NCI-H82 treated with DMSO at 0.1 percent for 48 hours (cell line): ENCODE results near the gene SSR1.
"Not testable (repeated sequence)": the region's sequence is repeated elsewhere in the genome, so short reads cannot be mapped to it uniquely, and the experiment has no call there.

Experiments
- DNase-seq: peaks from one replicate; lab custom pipeline; 2025; ENCODE audit not compliant: unreplicated experiment; lab: John Stamatoyannopoulos, UW

The SSR1 gene

DNA sequence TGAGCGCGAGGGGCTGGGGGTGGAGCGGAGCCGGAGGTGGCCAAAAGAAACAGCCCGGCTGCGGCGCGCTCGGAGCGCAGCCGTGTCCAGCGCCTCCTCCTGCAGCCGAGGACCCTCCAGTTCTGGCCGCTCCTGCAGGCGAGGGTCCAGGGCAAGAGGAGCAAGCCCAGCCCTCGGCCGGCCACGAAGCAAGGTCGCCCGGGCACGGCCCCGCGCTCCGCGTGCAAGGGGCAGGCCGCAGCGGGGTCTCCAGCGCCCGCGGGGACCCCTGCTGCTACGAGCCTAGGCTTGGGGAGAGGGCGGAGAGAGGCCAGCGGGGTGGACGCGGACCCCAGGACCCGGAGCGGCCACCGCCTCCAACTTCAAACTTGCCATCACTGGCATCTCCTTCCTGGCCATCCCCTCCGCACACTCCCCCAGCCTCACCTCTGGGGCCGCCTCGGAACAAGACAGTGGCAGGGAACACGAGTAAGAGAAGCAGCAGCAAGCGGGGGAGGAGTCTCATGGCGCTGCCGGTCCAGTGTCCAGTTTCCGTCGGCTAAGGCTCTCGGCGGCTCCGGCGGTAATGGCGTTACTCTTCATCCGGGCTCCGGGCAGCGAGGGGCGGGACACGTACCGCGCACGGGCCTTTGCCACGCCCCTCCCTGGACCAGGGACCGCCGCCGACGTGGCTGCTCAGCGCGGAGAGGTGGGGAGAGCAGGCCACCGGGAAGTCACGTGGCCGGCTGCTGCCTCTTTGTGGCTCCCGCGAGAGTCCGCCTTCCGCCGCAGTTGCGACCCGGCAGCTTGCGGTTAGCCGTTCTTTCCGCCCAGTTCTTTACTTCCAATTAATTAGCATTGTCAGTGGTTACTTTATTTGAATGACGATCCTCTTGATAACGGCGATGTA is at the start of gene SSR1:
Gene SSR1, minus strand, starts transcription at position 584 of the 889 bp plus-strand sequence. Its CDS starts 79 bp downstream, at position 505.
- peak; percentile 87 for DNase-seq

DNA sequence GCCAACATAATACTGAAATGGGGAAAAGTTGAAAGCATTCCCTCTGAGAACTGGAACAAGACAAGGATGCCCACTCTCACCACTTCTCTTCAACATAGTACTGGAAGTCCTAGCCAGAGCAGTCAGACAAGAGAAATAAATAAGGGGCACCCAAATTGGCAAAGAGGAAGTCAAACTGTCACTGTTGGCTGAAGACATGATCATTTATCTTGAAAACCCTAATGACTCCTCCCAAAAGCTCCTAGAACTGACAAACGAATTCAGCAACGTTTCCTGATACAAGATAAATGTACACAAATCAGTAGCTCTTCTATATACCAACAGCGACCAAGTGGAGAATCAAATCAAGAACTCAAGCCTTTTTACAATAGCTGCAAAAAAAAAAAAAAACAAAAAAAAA is 38.9 kb upstream of the SSR1 start:
- DNase-seq = not testable (repeated sequence)

DNA sequence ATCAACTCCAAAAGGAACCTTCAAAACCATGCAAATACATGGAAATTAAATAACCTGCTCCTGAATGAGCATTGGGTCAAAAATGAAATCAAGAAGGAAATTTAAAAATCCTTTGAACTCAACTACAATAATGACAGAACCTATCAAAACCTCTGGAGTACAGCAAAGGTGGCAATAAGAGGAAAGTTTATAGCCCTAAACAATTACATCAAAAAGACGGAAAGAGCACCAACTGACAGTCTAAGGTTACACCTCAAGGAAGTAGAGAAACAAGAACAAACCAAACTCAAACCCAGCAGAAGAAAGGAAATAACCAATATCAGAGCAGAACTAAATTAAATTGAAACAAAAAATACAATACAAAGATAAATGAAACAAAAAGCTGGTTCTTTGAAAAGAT is 37.6 kb upstream of the SSR1 start:
- DNase-seq = not testable (repeated sequence)

DNA sequence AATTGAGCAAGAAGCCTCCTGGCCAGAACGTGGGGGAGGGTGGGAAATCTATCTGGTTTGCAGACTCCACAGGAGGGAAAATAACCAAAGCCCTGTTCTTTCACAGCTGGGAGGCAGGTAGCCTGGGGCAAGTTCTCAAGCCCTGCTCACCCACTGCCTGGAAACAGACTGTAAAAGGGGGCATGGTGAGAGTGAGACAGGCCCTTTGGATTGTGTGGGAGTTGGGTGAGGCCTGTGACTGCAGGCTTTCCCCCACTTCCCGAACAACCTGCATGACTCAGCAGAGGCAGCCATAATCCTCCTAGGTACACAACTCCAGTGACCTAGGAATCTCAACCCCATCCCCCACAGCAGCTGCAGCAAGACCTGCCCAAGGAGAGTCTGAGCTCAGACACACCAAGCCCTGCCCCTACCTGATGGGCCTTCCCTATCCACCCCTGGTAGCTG is 34.6 kb upstream of the SSR1 start:
- not testable (repeated sequence) for DNase-seq

DNA sequence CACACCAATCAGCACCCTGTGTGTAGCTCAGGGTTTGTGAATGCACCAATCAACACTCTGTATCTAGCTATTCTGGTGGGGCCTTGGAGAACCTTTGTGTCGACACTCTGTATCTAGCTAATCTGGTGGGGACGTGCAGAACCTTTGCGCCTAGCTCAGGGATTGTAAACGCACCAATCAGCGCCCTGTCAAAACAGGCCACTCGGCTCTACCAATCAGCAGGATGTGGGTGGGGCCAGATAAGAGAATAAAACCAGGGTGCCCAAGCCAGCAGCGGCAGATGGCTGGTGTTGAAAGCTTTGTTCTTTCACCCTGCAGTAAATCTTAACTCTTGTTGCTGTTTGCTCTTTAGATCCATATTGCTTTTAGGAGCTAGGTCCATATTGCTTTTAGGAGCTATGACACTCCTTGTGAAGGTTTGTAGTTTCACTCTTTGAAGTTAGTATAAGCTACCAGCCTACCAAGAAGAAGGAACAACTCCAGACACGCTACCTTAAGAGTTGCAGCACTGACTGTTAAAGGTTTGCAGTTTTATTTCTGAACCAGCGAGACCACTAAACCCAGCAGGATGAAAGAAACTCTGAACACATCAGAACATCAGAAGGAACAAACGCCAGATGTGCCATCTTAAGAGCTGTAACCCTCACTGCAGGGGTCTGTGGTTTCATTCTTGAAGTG is 31.9 kb upstream of the SSR1 start:
- not testable (repeated sequence) for DNase-seq

DNA sequence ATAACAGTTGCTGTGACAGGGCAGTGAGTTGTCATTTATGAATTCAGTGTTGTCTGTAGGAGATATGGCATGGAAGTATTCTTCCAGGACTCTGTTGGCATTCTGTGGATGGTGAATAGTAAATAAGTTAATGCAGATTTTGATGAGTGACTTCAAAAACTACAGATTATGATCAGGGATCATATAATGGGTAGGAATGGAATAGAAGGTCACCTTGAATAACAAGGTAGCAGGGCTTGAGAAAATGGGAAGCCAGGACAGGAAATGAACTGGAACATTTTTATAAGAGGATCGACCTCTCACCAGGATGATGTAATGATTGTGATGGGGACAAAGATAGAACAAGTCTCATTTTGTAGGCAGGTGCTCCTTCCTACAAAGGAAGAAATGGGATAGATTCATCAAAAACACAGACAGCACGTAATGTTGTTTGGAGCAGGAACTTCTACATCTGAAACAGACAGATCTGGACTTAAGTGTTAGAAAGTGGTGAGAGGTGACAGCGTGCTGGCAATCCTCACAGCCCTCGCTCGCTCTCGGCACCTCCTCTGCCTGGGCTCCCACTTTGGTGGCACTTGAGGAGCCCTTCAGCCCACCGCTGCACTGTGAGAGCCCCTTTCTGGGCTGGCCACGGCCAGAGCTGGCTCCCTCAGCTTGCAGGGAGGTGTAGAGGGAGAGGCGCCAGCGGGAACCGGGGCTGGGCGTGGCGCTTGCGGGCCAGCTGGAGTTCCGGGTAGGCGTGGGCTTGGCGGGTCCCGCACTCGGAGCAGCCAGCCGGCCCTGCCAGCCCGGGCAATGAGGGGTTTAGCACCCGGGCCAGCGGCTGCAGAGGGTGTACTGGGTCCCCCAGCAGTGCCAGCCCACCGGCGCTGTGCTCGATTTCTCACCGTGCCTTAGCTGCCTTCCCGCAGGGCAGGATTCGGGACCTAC is 30.8 kb upstream of the SSR1 start:
- no peak for DNase-seq

DNA sequence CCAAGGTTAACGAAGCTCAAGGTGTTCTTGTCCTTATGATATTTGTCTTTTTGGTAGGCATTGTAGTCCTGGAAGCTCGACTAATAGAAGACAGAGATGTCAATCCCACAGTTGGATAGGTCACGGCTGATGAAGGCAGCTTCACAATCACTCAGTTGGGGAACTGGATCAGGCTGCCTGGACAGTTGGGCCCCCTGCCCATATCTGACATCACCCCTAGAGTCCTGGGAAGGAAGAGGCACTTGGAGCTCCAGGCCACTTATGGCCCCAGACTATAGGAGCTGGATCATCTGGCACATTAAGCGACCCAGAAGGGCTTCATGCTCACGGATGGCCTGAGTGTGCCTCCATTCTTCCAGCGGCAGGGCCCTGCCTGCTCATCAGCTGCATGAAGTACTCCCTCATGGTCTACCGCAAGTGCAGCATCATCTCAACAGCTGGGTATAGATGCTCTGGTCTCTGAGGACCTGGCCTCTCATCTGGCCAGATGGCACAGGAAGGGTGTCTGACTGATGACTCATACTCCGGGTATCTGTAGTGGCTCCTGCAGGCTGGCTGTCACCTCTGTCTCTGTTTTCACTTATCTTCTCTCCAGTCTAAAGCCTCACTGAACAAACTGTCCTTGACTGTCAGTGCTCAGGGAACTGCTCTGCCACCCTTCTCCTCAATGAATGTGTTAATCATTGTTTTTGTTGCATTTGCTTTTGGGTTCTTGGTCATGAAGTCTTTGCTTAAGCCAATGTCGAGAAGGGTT is 29.2 kb upstream of the SSR1 start:
- DNase-seq = no peak

DNA sequence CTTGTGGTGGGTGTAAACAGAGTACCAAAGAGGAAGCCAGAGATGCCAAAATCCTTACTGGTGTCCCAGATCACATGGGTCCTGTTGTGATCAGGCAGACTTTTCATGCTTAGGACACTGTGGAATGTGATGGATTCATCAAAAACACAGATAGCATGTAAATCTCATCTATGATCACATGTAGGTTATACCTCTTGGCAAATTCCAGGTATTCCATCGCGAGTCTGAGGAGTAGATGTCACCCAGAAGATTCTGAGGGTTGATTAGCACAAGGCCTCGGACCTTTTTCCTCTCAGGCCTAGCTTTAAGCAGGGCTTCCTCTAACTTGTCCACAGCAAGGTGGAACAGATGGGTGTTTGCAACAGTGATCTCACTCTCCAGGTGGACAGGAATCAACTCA is 28.3 kb upstream of the SSR1 start:
- DNase-seq = no peak

DNA sequence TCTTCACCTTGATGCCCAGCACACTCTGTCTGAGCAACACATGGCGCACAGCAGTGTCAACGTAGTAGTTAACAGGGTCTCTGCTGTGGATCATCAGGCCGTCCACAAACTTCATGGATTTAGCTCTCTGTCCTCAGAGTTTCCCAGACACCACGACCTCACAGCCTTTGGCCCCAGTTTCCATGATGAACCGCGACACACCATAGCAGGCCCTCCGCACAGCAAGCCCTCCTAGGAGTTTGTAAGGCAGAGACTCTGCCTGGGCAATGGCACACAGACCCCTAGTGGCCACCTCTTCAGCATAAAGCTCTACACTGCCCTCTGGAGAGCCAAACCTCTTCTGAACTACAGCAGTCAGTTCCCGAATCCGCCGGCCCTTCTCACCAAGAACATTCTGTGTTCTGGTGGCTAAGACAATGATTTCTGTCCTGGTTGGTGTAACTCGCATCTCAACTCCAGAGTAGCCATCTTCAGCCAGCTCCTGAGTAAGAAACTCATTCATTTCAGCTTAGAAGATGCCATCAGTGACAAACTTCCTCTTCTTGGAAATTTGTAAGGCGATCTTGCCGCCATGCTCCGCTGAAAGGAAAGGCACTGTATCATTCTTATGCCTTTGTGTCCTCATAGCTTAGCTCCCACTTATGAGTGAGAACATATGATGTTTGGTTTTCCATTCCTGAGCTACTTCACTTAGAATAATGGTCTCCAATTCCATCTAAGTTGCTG is 26.2 kb upstream of the SSR1 start:
- peak; percentile 12 for DNase-seq

DNA sequence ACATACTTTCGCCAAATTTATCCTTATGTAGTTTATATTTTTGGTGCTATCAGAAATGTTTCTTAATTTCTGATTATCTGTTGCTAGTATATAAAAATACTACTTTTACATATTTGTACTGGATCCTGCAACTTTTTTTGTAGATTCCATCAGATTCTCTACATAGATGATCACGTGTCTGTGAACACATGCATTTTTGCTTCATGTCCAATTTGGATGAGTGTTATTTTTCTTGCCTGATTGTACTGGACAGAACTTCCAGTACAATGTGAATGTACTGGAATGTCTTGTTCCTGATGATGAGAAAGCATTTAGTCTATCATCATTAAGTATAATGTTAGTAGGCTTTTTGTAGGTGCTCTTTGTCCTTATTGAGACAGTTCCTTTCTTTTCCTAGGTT is 25.0 kb upstream of the SSR1 start:
- DNase-seq = no peak

DNA sequence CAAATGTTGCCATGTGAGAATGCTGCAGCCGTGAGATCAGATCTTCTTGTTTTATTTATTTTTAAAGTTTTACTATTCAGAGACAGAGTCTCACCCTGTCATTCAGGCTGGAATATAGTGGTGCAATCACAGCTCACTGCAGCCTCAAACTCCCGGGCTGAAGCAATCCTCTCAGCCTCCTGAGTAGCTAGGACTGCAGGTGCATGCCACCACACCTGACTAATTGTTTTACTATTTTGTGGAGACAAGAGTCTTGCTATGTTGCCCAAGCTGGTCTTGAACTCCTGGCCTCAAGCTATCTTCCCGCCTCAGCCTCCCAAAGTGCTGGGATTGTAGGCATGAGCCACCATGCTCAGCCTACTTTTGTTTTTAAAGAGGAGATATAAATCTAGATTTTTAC is 22.5 kb upstream of the SSR1 start:
- no peak for DNase-seq

DNA sequence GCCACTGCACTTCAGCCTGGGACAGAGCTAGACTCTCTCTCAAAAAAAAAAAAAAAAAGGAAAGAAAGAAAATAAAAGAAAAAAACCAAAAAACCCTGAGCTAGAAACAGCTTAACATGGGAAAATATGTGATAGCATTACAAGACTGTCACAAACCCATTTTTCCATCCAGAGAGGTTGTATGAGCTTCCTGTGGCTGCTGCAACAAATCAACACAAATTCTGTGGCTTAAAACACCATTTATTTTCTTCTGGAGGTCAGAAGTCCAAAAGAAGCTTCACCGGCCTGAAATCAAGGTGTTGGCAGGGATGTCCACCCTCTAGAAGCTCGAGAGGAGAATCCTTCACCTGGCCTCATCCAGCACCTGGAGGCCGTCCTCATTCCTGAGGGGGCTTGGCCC is 21.7 kb upstream of the SSR1 start:
- DNase-seq = no peak

DNA sequence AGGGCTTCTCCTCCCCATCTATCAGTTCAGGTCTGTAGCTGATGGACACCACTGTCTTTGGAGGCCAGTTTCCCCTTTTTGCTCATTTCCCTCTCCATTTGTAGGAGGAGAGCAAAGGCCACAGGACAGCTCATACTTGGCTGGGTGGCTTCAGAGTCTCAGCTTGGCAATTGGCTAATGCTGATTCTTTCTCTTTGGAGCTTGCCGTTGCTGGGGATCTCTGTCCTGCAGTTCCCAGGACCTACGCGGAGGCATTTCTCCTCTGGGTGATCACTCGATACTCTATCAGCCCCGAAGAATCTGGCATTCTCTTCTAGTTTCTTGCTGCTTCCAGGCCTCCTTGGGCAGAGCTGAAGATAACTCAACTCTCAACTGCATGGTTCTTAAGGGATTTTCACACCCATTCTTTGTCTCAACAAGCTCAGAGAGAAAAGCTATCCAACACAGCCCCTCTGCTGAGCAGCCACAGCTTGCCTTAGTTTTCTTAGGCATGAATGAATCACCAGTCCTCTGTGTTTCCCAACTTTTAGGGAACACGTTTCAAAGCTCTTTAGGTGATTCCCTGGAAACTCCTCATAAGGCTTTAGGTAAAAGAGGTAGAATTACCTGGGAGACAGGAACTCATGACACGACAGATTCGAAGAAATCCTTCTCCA is 19.2 kb upstream of the SSR1 start:
- no peak for DNase-seq

DNA sequence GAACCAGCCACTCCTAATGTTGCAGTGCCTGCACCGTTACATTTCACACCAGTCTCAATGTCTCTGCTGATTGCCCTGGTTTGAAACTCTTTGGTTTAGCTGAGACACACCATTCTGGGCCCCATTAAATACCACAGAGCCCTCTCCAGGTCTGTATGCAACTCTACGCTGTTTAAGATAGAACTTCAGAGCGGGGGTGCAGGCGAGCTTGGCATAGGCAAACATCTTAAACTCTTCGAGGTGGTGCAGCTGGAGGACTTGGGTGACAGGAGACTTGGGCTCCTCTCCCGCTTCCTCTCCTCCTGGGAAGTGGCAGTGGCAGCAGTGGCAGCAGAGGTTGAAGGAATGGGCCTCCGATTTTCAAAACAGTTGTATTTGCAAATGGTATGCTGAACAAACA is 18.5 kb upstream of the SSR1 start:
- DNase-seq = no peak

DNA sequence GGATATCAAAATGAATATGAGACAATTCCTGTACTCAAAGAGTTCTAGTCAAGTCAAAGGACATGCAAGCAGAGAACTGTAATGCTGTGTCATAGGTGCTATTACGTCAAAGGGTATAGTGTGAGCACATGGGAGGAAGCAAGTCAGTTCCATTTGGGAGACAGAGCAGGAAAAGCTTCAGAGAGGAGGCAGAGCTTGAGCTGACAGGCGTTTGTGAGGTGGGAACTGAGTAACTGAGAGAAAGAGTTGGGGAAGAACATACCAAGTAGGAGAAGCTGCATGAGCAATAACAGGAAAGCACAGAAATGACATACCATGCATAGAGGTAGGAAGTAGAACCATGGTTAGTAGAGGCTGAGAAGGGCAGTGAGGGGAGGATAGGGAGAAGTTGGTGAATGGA is 15.2 kb upstream of the SSR1 start:
- no peak for DNase-seq

DNA sequence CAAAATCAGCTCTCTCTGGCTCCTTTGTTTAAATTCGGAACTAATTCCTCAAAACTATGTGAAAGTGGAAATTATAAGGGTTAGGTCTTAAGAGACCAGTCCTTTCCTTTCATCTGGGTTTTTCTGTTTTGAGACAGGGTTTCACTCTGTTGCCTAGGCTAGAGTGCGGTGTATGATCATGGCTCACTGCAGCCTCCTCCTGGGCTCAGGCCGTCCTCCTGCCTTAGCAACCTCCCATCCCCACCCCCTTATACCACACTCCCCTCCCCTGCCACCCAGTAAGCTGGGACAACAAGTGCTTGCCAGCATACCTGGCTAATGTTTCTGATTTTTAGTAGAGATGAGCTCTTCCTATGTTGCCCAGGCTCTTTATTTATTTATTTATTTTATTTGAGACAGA is 12.8 kb upstream of the SSR1 start:
- DNase-seq = no peak

DNA sequence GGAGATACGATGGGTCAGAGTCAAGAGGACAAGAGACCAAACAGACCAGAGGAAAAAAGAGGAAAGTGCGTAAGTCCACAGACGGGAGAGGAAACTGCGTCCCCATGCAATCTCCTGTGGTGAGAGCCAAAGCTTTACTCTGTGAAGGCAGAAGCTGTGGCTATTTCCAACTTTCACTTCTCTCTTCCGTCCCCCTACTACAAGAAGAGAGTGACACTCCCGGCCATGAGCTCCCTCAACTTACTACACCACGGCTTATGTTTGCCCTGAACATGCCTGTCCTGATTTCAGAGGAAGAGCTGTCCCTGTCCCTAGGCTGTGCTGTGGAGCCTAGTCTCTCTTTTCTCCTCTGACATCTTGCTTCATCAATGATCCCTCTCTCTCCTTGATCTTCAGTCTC is 11.5 kb upstream of the SSR1 start:
- no peak for DNase-seq

DNA sequence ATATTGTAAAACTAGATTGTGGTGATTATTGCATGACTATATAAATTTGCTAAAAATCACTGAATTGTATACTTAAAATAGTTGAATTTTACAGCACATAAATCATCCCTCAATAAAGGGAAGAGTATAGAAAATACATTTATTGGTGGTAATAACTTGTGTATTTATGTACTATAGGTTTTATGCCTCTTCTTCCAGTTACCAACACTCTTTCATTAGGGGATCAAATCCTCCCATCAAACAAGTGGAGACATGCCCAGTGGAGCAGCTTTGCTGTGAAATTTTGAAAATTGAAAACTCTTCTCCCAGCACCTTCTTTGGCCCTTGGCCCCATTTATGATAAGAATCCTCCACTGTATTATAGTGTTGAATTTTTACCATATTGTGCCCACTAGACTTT is 10.1 kb upstream of the SSR1 start:
- no peak for DNase-seq

DNA sequence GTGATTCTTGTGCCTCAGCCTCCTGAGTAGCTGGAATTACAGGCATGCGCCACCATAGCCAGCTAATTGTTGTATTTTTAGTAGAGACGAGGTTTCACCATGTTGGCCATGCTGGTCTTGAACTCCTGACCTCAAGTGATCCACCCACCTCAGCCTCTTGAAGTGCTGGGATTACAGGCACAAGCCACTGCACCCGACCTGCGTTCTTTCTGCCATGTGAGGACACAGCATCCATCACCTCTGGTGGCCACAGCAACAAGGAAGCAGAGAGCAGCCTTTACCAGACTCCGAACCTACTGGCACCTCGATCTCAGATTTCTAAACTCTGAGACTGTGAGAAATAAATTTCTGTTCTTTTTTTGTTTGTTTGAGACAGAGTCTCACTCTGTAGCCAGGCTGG is 8.9 kb upstream of the SSR1 start:
- not testable (repeated sequence) for DNase-seq
